Endothelial cell of umbilical vein (primary cell): ENCODE results near the gene BANK1. TPM values are rescaled to one million over a fixed set of nuclear protein-coding genes. Genes with fewer than 3 reads are reported as not detected.

Experiments used
- BruUV-seq: library from RNA; stranded (reverse); fragments of 400-500 nt; replicated peaks from 2 replicates; lab custom pipeline; 2021; lab: Mats Ljungman, UMichigan
- CTCF ChIA-PET: fragments of 300-600, 350-600 bp; sonication (Branson Sonifier 250); formaldehyde crosslinking; loops from one replicate; lab custom pipeline; 2021; ENCODE audit warnings: antibody characterized with exemption, inconsistent platforms; lab: Charles Lee
- POLR2A ChIA-PET: fragments of 300-600, 350-600 bp; sonication (Branson Sonifier 250); formaldehyde crosslinking; loops from one replicate; lab custom pipeline; 2021; ENCODE audit warnings: antibody characterized with exemption, inconsistent platforms; lab: Charles Lee
- DNase-seq: peaks from one replicate; pipeline ENCODE4 v3.0.0-alpha.2; 2011; ENCODE audit warnings: low read depth, low spot score
- FAIRE-seq: peaks from 2 replicates; lab custom pipeline; 2011; peaks lifted over from hg19 to GRCh38; lab: Jason Lieb, UNC
- H2AFZ ChIP-seq: 2 replicates; pipeline ENCODE4 v1.6.0; 2012; ENCODE audit warnings: low read depth, low read length, control low read depth, inconsistent platforms
- H3K27ac ChIP-seq: 2 replicates; pipeline ENCODE4 v1.5.1; 2011; ENCODE audit warnings: low read depth, mild to moderate bottlenecking, control low read depth, low read length, moderate library complexity; ENCODE audit not compliant: insufficient read depth
- H3K27me3 ChIP-seq, 2 experiments: 2 replicates each; pipeline versions ENCODE4 v1.6.0 to v1.6.1; 2011; ENCODE audit warnings: low read length in 2 of 2, mixed read lengths in 1 of 2; ENCODE audit not compliant: control insufficient read depth in 2 of 2, insufficient read depth in 2 of 2
- H3K36me3 ChIP-seq, 2 experiments: 2 replicates in 1 of 2; 3 replicates in 1 of 2; pipeline ENCODE4 v1.5.1; 2011; ENCODE audit warnings: low read length in 2 of 2, mild to moderate bottlenecking in 1 of 2, moderate library complexity in 1 of 2; ENCODE audit not compliant: control insufficient read depth in 2 of 2, insufficient read depth in 2 of 2; ENCODE audit errors: extremely low read depth in 1 of 2
- H3K4me1 ChIP-seq: 3 replicates; pipeline ENCODE4 v1.5.1; 2011; ENCODE audit warnings: mild to moderate bottlenecking, low read length; ENCODE audit not compliant: control insufficient read depth, insufficient read depth; ENCODE audit errors: extremely low read depth
- H3K4me2 ChIP-seq: 2 replicates; pipeline ENCODE4 v1.6.1; 2011; ENCODE audit warnings: low read length, control low read depth, mixed read lengths; ENCODE audit not compliant: insufficient read depth
- H3K4me3 ChIP-seq, 3 experiments: fragments of 200-600 bp in 1 of 3; sonication (generic), shearing (Covaris generic) in 1 of 3; replicated peaks in 1 of 3; 2 replicates each; pipeline ENCODE4 v1.5.1; 2011 to 2016; ENCODE audit warnings: control low read depth in 3 of 3, low read length in 3 of 3, mild to moderate bottlenecking in 2 of 3, inconsistent platforms in 1 of 3, low read depth in 1 of 3, moderate library complexity in 1 of 3; ENCODE audit not compliant: insufficient read depth in 1 of 3
- H3K79me2 ChIP-seq: 2 replicates; pipeline ENCODE4 v1.6.0; 2012; ENCODE audit warnings: low read length, inconsistent platforms; ENCODE audit not compliant: control insufficient read depth, insufficient read depth
- H3K9ac ChIP-seq: replicated peaks from 2 replicates; pipeline ENCODE3; 2011; ENCODE audit warnings: low read length, control low read depth; ENCODE audit not compliant: insufficient read depth; ENCODE audit errors: extremely low read depth
- H3K9me1 ChIP-seq: replicated peaks from 3 replicates; pipeline ENCODE4 v1.6.0; 2011; ENCODE audit warnings: mild to moderate bottlenecking, low read length; ENCODE audit not compliant: control insufficient read depth, insufficient read depth; ENCODE audit errors: extremely low read depth
- H3K9me3 ChIP-seq: replicated peaks from 2 replicates; pipeline ENCODE4 v1.5.1; 2012; ENCODE audit warnings: low read length, inconsistent platforms; ENCODE audit not compliant: control insufficient read depth, insufficient read depth
- H4K20me1 ChIP-seq: replicated peaks from 2 replicates; pipeline ENCODE3; 2011; ENCODE audit warnings: mild to moderate bottlenecking, low read length; ENCODE audit not compliant: control insufficient read depth, insufficient read depth; ENCODE audit errors: extremely low read depth
- EZH2 ChIP-seq: IDR thresholded peaks from 2 replicates; pipeline ENCODE4 v1.6.1; 2012; ENCODE audit warnings: borderline replicate concordance, low read depth, mild to moderate bottlenecking, moderate library complexity, low read length, inconsistent platforms; ENCODE audit not compliant: severe bottlenecking
- FOS ChIP-seq: IDR thresholded peaks from 2 replicates; pipeline ENCODE4 v1.6.1; 2011; ENCODE audit warnings: mild to moderate bottlenecking, low read length, moderate library complexity, borderline replicate concordance; ENCODE audit not compliant: insufficient read depth
- GATA2 ChIP-seq: IDR thresholded peaks from 2 replicates; pipeline ENCODE4 v1.7.0; 2011; ENCODE audit warnings: low read depth, mild to moderate bottlenecking, moderate library complexity, mixed read lengths, low read length; ENCODE audit not compliant: insufficient read length, insufficient read depth
- JUN ChIP-seq: IDR thresholded peaks from 2 replicates; pipeline ENCODE4 v1.6.1; 2011; ENCODE audit warnings: borderline replicate concordance, low read depth; ENCODE audit not compliant: insufficient read length, insufficient read depth
- MYC ChIP-seq: IDR thresholded peaks from one replicate; pipeline ENCODE4 v1.6.1; 2011; ENCODE audit warnings: mild to moderate bottlenecking, low read depth, low read length
- POLR2A ChIP-seq: IDR thresholded peaks from 2 replicates; pipeline ENCODE4 v1.6.1; 2012; ENCODE audit warnings: low read depth, mild to moderate bottlenecking, control low read depth, low read length
- POLR2AphosphoS5 ChIP-seq: IDR thresholded peaks from 2 replicates; pipeline ENCODE4 v1.6.1; 2012; ENCODE audit warnings: low read depth, mild to moderate bottlenecking, control low read depth, low read length, moderate library complexity; ENCODE audit not compliant: insufficient read depth
- dilution Hi-C: fragments of 300-500 bp; cut with MboI; formaldehyde crosslinking; loops from one replicate; pipeline ENCODE4 v1.15.0; 2019; ENCODE audit warnings: low sequenced_read_pairs; ENCODE audit not compliant: extremely low pct_ligation_motif_present
- intact Hi-C: fragments of 100-400 bp; cut with micrococcal nuclease; formaldehyde crosslinking; loops from one replicate; pipeline ENCODE4 v1.10.0; 2022
- polyA plus RNA-seq, 4 experiments: library from polyadenylated mRNA; depleted of rRNA in 3 of 4; stranded (reverse) in 3 of 4; unstranded in 1 of 4; fragments of >200 nt; gene quantifications; 2 replicates each; pipeline versions ENCODE4 v1.2.1 to v1.2.3, GENCODE V29; 2011 to 2012; ENCODE audit warnings: missing spikeins in 1 of 4
- total RNA-seq: library from RNA; stranded (reverse); gene quantifications from 2 replicates; pipeline ENCODE4 v1.2.3, GENCODE V29; 2021
- TF ChIP-seq, protein P1 (sequence below): IDR thresholded peaks from 2 replicates; pipeline ENCODE4 v1.6.1; 2011; ENCODE audit not compliant: insufficient read depth, insufficient read length
- TF ChIP-seq, protein P2 (sequence below), 2 donors: IDR thresholded peaks; 1 replicate in 1 of 2; 2 replicates in 1 of 2; pipeline ENCODE4 v1.5.1; 2011; ENCODE audit warnings: low read length in 2 of 2, mild to moderate bottlenecking in 2 of 2, moderate library complexity in 2 of 2, control low read depth in 1 of 2, inconsistent platforms in 1 of 2, low read depth in 1 of 2; ENCODE audit not compliant: insufficient read depth in 1 of 2; ENCODE audit errors: extremely low read depth in 1 of 2

BANK1 gene
- total and polyA plus RNA-seq, 2 donors (not counting 3 experiments of a cell fraction or from before 2014, with no cell fraction given) = 0.29 to 0.32 TPM

DNA sequence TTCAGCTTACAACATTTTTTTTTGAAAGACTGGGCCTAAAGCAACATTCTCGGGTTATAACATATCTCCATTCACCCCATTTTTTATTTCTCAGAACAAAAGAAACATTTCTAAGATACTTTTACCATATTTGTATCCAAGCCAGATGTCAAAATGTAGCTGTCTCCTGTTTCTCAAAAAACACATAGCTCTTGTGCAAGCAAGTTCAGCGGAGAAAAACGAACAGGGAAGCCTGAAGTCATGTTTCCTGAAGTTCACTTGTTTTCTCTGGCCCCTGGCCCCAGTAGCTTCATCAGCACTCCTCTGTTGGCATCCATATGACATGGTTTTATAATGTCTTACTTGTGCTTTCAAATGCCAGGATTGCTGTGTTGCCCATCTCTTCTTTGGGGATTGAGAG lies 218.2 kb downstream of the BANK1 start:
- Histone ChIP-seq H4K20me1 (no peaks in the 10 kb centered on the region), H3K27ac (no peak overlapping the region), H3K79me2 (no peaks in the 10 kb centered on the region), H3K9me1 (no peaks in the 10 kb centered on the region), H3K4me1 (no peaks in the 10 kb centered on the region), H3K9me3 (no peaks in the 10 kb centered on the region), H3K9ac (no peak overlapping the region), H3K4me2 (no peak overlapping the region), H3K36me3 (no peaks in the 10 kb centered on the region), H3K27me3 (no peaks in the 10 kb centered on the region), H2AFZ (no peak overlapping the region), H3K4me3 (no peak overlapping the region)
- CTCF ChIA-PET = interaction anchor here (1.3 kb wide), 1 partner anchor 16 kb away, joined by 3 read pairs; no protein-coding TSS in a partner anchor
- intact Hi-C loops = no loop called here
- BruUV-seq = no TSS peak
- dilution Hi-C loops = no loop called here
- DNase-seq (peak; percentile 6), FAIRE-seq (no peak)
- POLR2A ChIA-PET = no interaction called here
- TF ChIP-seq POLR2AphosphoS5 (no peak), POLR2A (no peak), MYC (no peak), EZH2 (no peak), JUN (no peak), FOS (no peak), GATA2 (no peak)
- TF ChIP-seq, protein P1, sequence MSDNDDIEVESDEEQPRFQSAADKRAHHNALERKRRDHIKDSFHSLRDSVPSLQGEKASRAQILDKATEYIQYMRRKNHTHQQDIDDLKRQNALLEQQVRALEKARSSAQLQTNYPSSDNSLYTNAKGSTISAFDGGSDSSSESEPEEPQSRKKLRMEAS = no peak
- TF ChIP-seq, protein P2, sequence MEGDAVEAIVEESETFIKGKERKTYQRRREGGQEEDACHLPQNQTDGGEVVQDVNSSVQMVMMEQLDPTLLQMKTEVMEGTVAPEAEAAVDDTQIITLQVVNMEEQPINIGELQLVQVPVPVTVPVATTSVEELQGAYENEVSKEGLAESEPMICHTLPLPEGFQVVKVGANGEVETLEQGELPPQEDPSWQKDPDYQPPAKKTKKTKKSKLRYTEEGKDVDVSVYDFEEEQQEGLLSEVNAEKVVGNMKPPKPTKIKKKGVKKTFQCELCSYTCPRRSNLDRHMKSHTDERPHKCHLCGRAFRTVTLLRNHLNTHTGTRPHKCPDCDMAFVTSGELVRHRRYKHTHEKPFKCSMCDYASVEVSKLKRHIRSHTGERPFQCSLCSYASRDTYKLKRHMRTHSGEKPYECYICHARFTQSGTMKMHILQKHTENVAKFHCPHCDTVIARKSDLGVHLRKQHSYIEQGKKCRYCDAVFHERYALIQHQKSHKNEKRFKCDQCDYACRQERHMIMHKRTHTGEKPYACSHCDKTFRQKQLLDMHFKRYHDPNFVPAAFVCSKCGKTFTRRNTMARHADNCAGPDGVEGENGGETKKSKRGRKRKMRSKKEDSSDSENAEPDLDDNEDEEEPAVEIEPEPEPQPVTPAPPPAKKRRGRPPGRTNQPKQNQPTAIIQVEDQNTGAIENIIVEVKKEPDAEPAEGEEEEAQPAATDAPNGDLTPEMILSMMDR (IDR thresholded peaks at IDR 0.05; ENCODE audit: extremely low read depth in 1 of 2, insufficient read depth in 1 of 2, low read depth in 1 of 2, low read length in 2 of 2) = no peak
